ENCODE results near the gene GTF2IRD1. TPM values are rescaled to one million over a fixed set of nuclear protein-coding genes. Genes with fewer than 3 reads are reported as not detected.

Gene GTF2IRD1
- total and polyA plus RNA-seq, 2 of the 4 experiments (the other 2 are of a cell fraction), result 4.1 to 21.9 TPM

DNA sequence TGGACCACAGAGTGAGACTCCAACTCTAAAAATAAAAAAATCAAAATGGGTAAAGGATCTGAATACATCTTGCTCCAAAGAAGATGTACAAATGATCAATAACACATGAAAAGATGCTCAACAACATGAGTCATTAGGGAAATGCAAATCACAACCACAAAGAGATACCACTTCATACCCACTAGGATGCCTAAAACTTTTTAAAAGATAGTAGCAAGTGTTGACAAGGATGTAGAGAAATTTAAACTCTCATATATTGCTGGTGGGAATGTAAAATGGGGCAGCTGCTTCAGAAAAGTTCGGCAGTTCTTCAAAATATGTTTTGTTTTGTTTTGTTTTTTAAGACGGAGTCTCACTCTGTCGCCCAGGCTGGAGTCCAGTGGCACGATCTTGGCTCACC is 45.7 kb upstream of the GTF2IRD1 start:
- H3K27ac ChIP-seq (ENCODE audit: insufficient read depth, low read length), result no peak overlapping the region
- no peaks in the 10 kb centered on the region for H3K9me3 ChIP-seq (ENCODE audit: control insufficient read depth, insufficient read depth, low read length)
- TF ChIP-seq CEBPB (IDR thresholded peaks at IDR 0.05; ENCODE audit: low read depth, low read length) (no peak), NFE2L2 (IDR thresholded peaks at IDR 0.05; ENCODE audit: low read depth, low read length) (no peak), RFX5 (IDR thresholded peaks at IDR 0.05; ENCODE audit: low read depth, low read length) (no peak), BHLHE40 (IDR thresholded peaks at IDR 0.05; ENCODE audit: low read depth, low read length) (no peak), MXI1 (IDR thresholded peaks at IDR 0.05; ENCODE audit: borderline replicate concordance, low read depth, low read length) (no peak), POLR2A (IDR thresholded peaks at IDR 0.05; ENCODE audit: low read depth, low read length) (no peak), RCOR1 (IDR thresholded peaks at IDR 0.05; ENCODE audit: insufficient replicate concordance, low read length) (no peak), RAD21 (IDR thresholded peaks at IDR 0.05; ENCODE audit: low read length) (no peak), MAFK (IDR thresholded peaks at IDR 0.05; ENCODE audit: low read depth, low read length) (no peak), CHD1 (IDR thresholded peaks at IDR 0.05; ENCODE audit: low read depth, low read length) (no peak), MAZ (IDR thresholded peaks at IDR 0.05; ENCODE audit: borderline replicate concordance, low read depth, low read length) (no peak), SMC3 (IDR thresholded peaks at IDR 0.05; ENCODE audit: low read depth, low read length) (no peak), FOS (IDR thresholded peaks at IDR 0.05; ENCODE audit: low read depth, low read length) (no peak)
- TF ChIP-seq, protein P1, sequence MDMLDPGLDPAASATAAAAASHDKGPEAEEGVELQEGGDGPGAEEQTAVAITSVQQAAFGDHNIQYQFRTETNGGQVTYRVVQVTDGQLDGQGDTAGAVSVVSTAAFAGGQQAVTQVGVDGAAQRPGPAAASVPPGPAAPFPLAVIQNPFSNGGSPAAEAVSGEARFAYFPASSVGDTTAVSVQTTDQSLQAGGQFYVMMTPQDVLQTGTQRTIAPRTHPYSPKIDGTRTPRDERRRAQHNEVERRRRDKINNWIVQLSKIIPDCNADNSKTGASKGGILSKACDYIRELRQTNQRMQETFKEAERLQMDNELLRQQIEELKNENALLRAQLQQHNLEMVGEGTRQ (IDR thresholded peaks at IDR 0.05; ENCODE audit: low read depth, low read length), result no peak
- TF ChIP-seq, protein P2, sequence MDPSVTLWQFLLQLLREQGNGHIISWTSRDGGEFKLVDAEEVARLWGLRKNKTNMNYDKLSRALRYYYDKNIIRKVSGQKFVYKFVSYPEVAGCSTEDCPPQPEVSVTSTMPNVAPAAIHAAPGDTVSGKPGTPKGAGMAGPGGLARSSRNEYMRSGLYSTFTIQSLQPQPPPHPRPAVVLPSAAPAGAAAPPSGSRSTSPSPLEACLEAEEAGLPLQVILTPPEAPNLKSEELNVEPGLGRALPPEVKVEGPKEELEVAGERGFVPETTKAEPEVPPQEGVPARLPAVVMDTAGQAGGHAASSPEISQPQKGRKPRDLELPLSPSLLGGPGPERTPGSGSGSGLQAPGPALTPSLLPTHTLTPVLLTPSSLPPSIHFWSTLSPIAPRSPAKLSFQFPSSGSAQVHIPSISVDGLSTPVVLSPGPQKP (IDR thresholded peaks at IDR 0.05; ENCODE audit: borderline replicate concordance, low read depth, low read length), result no peak
- TF ChIP-seq, protein P3, sequence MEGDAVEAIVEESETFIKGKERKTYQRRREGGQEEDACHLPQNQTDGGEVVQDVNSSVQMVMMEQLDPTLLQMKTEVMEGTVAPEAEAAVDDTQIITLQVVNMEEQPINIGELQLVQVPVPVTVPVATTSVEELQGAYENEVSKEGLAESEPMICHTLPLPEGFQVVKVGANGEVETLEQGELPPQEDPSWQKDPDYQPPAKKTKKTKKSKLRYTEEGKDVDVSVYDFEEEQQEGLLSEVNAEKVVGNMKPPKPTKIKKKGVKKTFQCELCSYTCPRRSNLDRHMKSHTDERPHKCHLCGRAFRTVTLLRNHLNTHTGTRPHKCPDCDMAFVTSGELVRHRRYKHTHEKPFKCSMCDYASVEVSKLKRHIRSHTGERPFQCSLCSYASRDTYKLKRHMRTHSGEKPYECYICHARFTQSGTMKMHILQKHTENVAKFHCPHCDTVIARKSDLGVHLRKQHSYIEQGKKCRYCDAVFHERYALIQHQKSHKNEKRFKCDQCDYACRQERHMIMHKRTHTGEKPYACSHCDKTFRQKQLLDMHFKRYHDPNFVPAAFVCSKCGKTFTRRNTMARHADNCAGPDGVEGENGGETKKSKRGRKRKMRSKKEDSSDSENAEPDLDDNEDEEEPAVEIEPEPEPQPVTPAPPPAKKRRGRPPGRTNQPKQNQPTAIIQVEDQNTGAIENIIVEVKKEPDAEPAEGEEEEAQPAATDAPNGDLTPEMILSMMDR (conservative IDR thresholded peaks at IDR 0.05; ENCODE audit: low read depth, low read length), result no peak
- H3K4ac ChIP-seq (ENCODE audit: low read depth, low read length), result no peak overlapping the region
- in situ Hi-C loops (cut with MboI; ENCODE audit: low sequenced_read_pairs) (no loop called here), intact Hi-C loops (cut with micrococcal nuclease) (no loop called here), dilution Hi-C loops (cut with HindIII; ENCODE audit: low sequenced_read_pairs, unreplicated experiment) (no loop called here)
- H4K8ac ChIP-seq (ENCODE audit: low read depth in 2 of 2, low read length in 2 of 2), result no peak overlapping the region
- no peaks in the 10 kb centered on the region for H3K4me1 ChIP-seq (ENCODE audit: control insufficient read depth, insufficient read depth, low read length)
- no peak overlapping the region for H3K4me2 ChIP-seq (ENCODE audit: low read depth, low read length)
- no peaks in the 10 kb centered on the region; the same call in 1 of the 2 replicates for H3K9me1 ChIP-seq (ENCODE audit: insufficient read depth, low read length)
- no peak overlapping the region for H2BK15ac ChIP-seq (ENCODE audit: low read depth, low read length)
- H3K18ac ChIP-seq (ENCODE audit: low read depth, low read length), result no peak overlapping the region
- no peaks in the 10 kb centered on the region for H3K27me3 ChIP-seq (ENCODE audit: control insufficient read depth, insufficient read depth, low read length)
- DNase-seq, result no peak
- no peaks in the 10 kb centered on the region; the same call in 1 of the 2 replicates for H4K20me1 ChIP-seq (ENCODE audit: insufficient read depth, low read length)
- H3K14ac ChIP-seq (replicated peaks; ENCODE audit: low read depth, low read length), result no peak overlapping the region
- no peak overlapping the region for H3K4me3 ChIP-seq (ENCODE audit: insufficient read depth, low read depth, low read length)
- H2AFZ ChIP-seq (replicated peaks; ENCODE audit: low read length, poor library complexity), result no peak overlapping the region
- no peak overlapping the region for H2AK9ac ChIP-seq (replicated peaks; ENCODE audit: low read depth, low read length, poor library complexity)
- ATAC-seq (ENCODE audit: low read depth), result no peak
- H3K23ac ChIP-seq (ENCODE audit: low read depth, low read length), result no peak overlapping the region
- WGBS, 2 experiments (ENCODE audit: extremely low coverage in 2 of 2, insufficient read length in 1 of 2), result no CpG with 5 or more reads among the region's 4 CpGs
- H3K9ac ChIP-seq (ENCODE audit: low read depth, low read length), result no peak overlapping the region
- H3K56ac ChIP-seq (ENCODE audit: extremely low read depth, insufficient read depth, low read length), result no peak overlapping the region
- no peak overlapping the region for H2BK120ac ChIP-seq (ENCODE audit: low read depth, low read length)
- no peaks in the 10 kb centered on the region for H3K79me1 ChIP-seq (ENCODE audit: low read depth in 1 of 2, low read length in 2 of 2)
- H2BK5ac ChIP-seq (ENCODE audit: low read depth, low read length, poor library complexity, severe bottlenecking), result no peak overlapping the region
- no peak overlapping the region for H2AK5ac ChIP-seq (ENCODE audit: low read depth, low read length)
- peaks cover 23% of the 10 kb centered on the region for H3K36me3 ChIP-seq (ENCODE audit: control insufficient read depth, insufficient read depth, low read length)
- H2BK20ac ChIP-seq (ENCODE audit: low read depth, low read length), result no peak overlapping the region
- BruUV-seq (replicated peaks), result no TSS peak
- no peak overlapping the region for H4K91ac ChIP-seq (ENCODE audit: insufficient read depth, low read depth, low read length)
- ChIA-PET POLR2A (ENCODE audit: unreplicated experiment) (no interaction called here), CTCF (interaction anchor here (0.6 kb wide), 1 partner anchor 138 kb away, joined by 3 read pairs; no protein-coding TSS in a partner anchor)
- H4K5ac ChIP-seq (ENCODE audit: low read depth, low read length), result no peak overlapping the region

All from IMR-90 (cell line).